GM21717 (cell line): ENCODE measurements around the gene CD28.
A peak's percentile ranks its signal among the peaks of the same experiment; 100 is the strongest.

Experiments
- ATAC-seq: cut with Tn5 transposase; IDR thresholded peaks from one replicate; pipeline ENCODE4 v1.9.1; 2021; ENCODE audit warnings: mild to moderate bottlenecking, moderate library complexity; ENCODE audit not compliant: unreplicated experiment

Gene CD28

GRCh38 chr2:203706403-203706802, at the start of gene CD28:
Gene CD28, plus strand, starts transcription at chr2:203706639. Its CDS starts 58 bp downstream, at chr2:203706697.
- peak; percentile 99 for ATAC-seq

GRCh38 chr2:203659331-203660049, 46.9 kb upstream of the CD28 start:
- ATAC-seq: peak; percentile 81

- ATAC-seq: no peak
These were observed 46.0 kb upstream of the CD28 start for GRCh38 chr2:203660465-203660864.

- ATAC-seq: no peak
These were observed 45.0 kb upstream of the CD28 start for GRCh38 chr2:203661279-203661908.

GRCh38 chr2:203662487-203662886, 44.0 kb upstream of the CD28 start:
- no peak for ATAC-seq

- no peak for ATAC-seq
These were observed 43.5 kb upstream of the CD28 start for GRCh38 chr2:203662951-203663350.

DNA sequence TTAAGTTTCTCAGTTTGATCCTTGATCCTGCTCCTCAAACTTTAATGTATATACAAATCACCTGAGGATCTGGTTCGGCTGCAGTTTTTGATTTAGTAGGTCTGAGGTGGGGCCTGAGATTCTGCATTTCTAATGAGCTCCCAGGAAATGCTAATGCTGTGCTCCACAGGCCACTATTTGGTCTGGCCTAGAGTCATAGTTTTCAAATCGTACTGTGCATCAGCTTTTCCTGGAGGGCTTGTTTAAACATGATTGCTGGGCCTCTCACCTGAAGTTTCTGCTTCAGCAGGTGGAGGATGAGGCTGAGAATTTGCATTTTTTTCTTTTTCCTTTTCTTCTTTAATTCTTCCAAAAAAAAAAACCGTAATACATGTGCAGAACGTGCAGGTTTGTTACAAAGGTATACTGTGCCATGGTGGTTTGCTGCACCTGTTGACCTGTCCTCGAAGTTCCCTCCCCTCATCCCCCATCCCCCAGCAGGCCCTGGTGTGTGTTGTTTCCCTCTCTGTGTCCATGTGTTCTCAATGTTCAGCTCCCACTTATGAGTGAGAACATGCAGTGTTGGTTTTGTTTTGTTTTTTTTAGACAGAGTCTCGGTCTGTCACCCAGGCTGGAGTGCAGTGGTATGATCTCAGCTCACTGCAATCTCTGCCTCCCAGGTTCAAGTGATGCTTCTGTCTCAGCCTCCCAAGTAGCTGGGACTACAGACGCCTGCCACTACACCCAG, 42.2 kb upstream of the CD28 start:
- ATAC-seq: no peak

- ATAC-seq: no peak
These were observed 38.6 kb upstream of the CD28 start for GRCh38 chr2:203667838-203668237.

GRCh38 chr2:203669820-203670219, 36.6 kb upstream of the CD28 start:
- no peak for ATAC-seq

DNA sequence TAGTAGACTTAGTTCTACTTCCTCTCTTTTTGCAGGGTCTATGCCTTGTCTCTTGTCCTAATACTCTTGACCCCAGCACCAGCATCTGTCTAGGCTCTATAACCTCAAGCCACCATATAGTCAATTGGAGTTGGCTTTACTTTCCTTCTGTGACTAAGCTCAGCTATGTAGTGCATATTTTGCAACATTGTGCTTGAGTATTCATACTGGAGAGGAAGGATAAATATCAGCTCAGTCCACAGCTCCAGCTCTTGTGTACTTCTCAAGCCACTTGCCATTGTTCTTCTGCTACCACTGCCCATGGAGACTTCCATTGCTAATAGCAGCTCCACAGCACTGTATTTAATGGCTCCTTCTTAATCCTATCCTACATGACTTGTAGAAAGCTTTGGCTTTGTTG, 35.5 kb upstream of the CD28 start:
- no peak for ATAC-seq

DNA sequence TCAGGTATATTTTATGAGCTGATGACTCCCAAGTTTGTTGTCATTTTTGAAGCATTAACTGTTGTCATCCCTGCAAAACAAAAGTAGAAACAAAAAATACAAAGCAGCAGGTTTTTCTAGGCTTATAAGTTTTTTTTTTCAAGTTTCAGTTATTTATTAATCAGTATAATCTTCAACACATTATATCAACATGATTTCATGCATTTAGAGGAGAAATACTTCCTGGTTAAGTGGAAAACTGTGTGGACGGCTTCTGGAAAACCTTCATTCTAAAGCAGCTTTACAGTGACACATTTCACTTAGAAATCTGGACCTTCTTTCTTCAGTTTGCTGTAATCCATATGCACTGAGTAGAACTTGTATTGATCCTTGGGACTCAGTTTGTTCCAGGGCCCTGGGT, 34.6 kb upstream of the CD28 start:
- ATAC-seq: no peak

GRCh38 chr2:203672856-203673255, 33.6 kb upstream of the CD28 start:
- ATAC-seq: no peak

GRCh38 chr2:203673933-203674332, 32.5 kb upstream of the CD28 start:
- peak; percentile 98 for ATAC-seq

GRCh38 chr2:203675086-203675485, 31.4 kb upstream of the CD28 start:
- no peak for ATAC-seq

- no peak for ATAC-seq
These were observed 27.5 kb upstream of the CD28 start for GRCh38 chr2:203678971-203679370.

DNA sequence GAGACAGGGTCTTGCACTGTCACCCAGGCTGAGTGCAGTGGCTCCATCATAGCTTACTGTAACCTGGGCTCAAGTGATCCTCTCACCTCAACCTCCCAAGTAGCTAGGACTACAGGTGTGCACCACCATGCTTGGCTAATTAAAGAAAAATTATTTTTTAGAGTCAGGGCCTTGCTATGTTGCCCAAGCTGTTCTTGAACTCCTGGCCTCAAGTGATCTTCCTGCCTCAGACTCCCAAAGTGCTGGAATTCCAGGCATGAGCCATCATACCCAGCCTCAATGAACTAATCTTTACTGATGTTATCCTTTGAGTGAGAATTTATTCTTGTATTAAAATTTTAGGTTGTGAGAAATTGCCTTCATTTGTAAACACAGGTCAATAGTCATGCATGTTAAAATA, 27.0 kb upstream of the CD28 start:
- ATAC-seq: no peak

DNA sequence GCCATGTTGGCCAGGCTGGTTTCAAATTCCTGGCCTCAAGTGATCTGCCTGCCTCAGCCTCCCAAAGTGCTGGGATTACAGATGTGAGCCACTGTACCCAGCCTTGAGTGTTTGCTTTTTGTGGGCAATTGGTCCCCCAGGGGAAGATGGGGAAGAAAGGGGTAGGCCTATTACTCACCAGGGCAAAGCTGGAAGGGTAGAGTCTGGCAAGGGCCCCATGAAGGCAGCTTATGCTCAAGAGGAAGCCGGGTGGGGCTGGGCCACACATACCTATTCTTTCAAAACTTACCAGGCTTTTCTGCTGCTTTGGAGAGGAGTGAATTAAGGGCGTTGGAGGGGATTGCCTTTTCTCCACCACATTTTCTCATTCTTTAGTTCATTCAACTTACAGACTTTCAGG, 24.5 kb upstream of the CD28 start:
- ATAC-seq: no peak

- ATAC-seq: no peak
These were observed 23.7 kb upstream of the CD28 start for GRCh38 chr2:203682688-203683130.

DNA sequence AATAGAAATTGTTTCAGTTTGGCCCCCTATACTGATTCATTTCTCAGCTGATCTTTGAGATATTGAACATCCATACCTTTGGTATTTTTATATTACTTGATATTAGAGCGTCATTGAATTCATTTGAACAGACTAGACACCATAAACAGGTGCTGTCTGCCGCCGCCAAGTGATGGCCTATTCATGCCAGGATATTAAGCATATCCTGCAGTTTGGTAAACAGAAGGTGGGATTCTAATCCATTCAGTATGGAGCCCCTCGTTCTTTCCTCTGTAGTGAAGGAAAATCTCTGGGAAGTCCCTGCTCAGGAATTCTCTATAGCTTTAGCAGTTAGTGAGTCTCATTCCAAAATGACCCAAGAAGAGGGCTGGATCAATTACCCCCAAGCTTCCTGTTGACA, 23.0 kb upstream of the CD28 start:
- no peak for ATAC-seq

DNA sequence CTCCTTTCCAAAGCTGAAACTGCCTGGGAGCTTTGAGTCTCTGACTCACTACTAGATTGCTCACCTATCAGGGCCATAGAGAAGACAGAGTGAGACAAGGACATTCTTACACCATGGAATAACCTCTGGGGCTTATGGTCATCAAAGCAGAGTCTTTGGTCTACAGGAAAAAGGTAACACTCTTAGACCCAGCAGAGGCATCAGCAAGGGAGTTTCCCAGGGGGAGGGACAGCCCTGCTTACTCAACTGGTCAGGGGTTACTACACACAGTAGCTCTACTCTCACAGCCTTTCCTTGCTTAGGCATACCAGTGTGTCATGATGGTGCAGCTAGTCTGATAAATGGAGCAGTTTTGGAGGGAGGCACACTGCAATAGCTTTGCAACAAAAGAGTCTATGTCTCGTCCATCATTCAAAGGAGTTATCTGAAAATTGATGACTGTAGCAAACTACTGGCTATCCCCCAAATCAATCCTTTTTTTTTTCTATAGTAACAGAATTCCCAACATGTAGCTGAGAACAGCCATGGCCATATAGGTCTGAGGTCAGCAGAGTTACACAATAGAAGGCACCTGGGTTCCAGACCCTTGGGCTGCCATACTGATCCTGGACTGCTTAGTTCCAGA, 22.4 kb upstream of the CD28 start:
- ATAC-seq: peak; percentile 89

DNA sequence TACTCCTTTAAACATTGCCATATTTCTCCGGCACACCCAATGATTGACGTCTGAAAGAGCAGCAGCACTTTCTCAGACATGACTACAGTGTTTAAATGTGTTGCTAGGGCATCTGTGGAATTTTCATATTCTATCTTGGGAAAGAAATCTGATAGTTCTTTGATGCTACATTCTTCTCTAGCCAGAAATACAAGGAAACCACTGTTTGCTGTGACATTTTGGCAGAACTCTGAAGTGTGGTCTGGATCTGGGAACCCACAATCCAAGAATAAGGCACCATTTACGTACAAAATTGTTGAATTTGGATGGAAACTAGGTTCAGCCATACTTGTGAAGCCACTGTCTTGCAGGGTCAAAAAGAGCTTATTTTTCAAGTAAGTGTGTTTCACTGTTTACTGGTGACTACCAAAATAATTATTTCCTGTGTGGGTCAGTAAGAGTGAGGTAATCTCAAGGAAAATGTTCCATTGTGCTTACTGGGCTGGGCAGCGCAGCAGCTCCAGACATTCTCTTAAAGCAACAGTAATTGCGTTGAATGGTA, 21.3 kb upstream of the CD28 start:
- ATAC-seq: no peak
